ENCODE results near the gene DDR1.

DDR1 gene

GRCh38 chr6:30884521-30885480 is 482 bp downstream of the DDR1 start:
- TF ChIP-seq FOXP2 (optimal IDR thresholded peaks at IDR 0.05; ENCODE audit: borderline replicate concordance, extremely low read depth, extremely low read length, insufficient read depth) (peak; percentile 5), POLR2AphosphoS5 (IDR thresholded peaks at IDR 0.05; ENCODE audit: low read depth, low read length) (no peak)

- no peak for TF ChIP-seq TAF1 (IDR thresholded peaks at IDR 0.05; ENCODE audit: borderline replicate concordance, insufficient read depth, low read length)
- no peak for TF ChIP-seq REST (IDR thresholded peaks at IDR 0.05; ENCODE audit: insufficient read depth in 1 of 2, low read depth in 2 of 2, low read length in 2 of 2)
- no peak for TF ChIP-seq FOXP2 (optimal IDR thresholded peaks at IDR 0.05; ENCODE audit: borderline replicate concordance, extremely low read depth, extremely low read length, insufficient read depth)
- TF ChIP-seq SIN3A (IDR thresholded peaks at IDR 0.05; ENCODE audit: borderline replicate concordance, insufficient read depth, low read length): no peak
- no peak for TF ChIP-seq POLR2AphosphoS5 (IDR thresholded peaks at IDR 0.05; ENCODE audit: low read depth, low read length)
Observed at GRCh38 chr6:30885481-30885998, 1.2 kb downstream of the DDR1 start.

- TF ChIP-seq POLR2AphosphoS5 (IDR thresholded peaks at IDR 0.05; ENCODE audit: low read depth, low read length) (no peak), REST (IDR thresholded peaks at IDR 0.05; ENCODE audit: insufficient read depth in 1 of 2, low read depth in 2 of 2, low read length in 2 of 2) (0 out of 4 replicates have a peak, but pooled peaks of 1 of the 2 experiments have one; percentile 20)
Observed at GRCh38 chr6:30885999-30886896, 1.9 kb downstream of the DDR1 start.

- no peak for TF ChIP-seq SIN3A (IDR thresholded peaks at IDR 0.05; ENCODE audit: borderline replicate concordance, insufficient read depth, low read length)
- no peak for TF ChIP-seq POLR2AphosphoS5 (IDR thresholded peaks at IDR 0.05; ENCODE audit: low read depth, low read length)
- no peak for TF ChIP-seq TAF1 (IDR thresholded peaks at IDR 0.05; ENCODE audit: borderline replicate concordance, insufficient read depth, low read length)
- TF ChIP-seq REST (IDR thresholded peaks at IDR 0.05; ENCODE audit: insufficient read depth in 1 of 2, low read depth in 2 of 2, low read length in 2 of 2): no peak
- no peak for TF ChIP-seq FOXP2 (optimal IDR thresholded peaks at IDR 0.05; ENCODE audit: borderline replicate concordance, extremely low read depth, extremely low read length, insufficient read depth)
Observed at GRCh38 chr6:30886897-30887255, 2.6 kb downstream of the DDR1 start.

GRCh38 chr6:30887901-30888815 is 3.8 kb downstream of the DDR1 start:
- no peak for TF ChIP-seq REST (IDR thresholded peaks at IDR 0.05; ENCODE audit: insufficient read depth in 1 of 2, low read depth in 2 of 2, low read length in 2 of 2)
- no peak for TF ChIP-seq TAF1 (IDR thresholded peaks at IDR 0.05; ENCODE audit: borderline replicate concordance, insufficient read depth, low read length)
- no peak for TF ChIP-seq FOXP2 (optimal IDR thresholded peaks at IDR 0.05; ENCODE audit: borderline replicate concordance, extremely low read depth, extremely low read length, insufficient read depth)
